SK-N-SH (cell line): Measurements from ENCODE around the gene SF3B5. TPM values are rescaled to one million over a fixed set of nuclear protein-coding genes. Genes with fewer than 3 reads are reported as not detected.
A peak's percentile ranks its signal among the peaks of the same experiment; 100 is the strongest.
"Not testable (repeated sequence)": the region's sequence is repeated elsewhere in the genome, so short reads cannot be mapped to it uniquely, and the experiment has no call there.

Source experiments
- CTCF ChIA-PET: fragments of 300-600, 350-600 bp; formaldehyde crosslinking; extraction: SDS; loops from one replicate; lab custom pipeline; 2021; lab: Yijun Ruan, JAX
- POLR2A ChIA-PET: fragments of 350-600 bp; sonication (Branson Sonifier 250); formaldehyde crosslinking; extraction: SDS; loops from one replicate; lab custom pipeline; 2020; ENCODE audit warnings: antibody characterized with exemption, inconsistent platforms; lab: Yijun Ruan, JAX
- DNase-seq: peaks from one replicate; pipeline ENCODE4 v3.0.0; 2012
- H2AFZ ChIP-seq: fragments of 200-600 bp; sonication (generic); 2 replicates; pipeline ENCODE4 v1.8.1; 2016; ENCODE audit warnings: antibody characterized with exemption, mild to moderate bottlenecking, low read depth
- H3F3A ChIP-seq: fragments of 200-600 bp; sonication (generic); replicated peaks from 2 replicates; pipeline ENCODE3; 2016; ENCODE audit warnings: antibody characterized with exemption, mild to moderate bottlenecking; ENCODE audit not compliant: insufficient read depth
- H3K27ac ChIP-seq, 2 experiments: fragments of 200-500 bp in 1 of 2; fragments of 200-600 bp in 1 of 2; sonication (Bioruptor generic) in 1 of 2; sonication (generic), shearing (Covaris generic) in 1 of 2; 2 replicates each; pipeline versions ENCODE4 v1.5.1 to v1.6.1; 2014 to 2016; ENCODE audit warnings: low read depth in 2 of 2, inconsistent platforms in 1 of 2, low read length in 1 of 2, mild to moderate bottlenecking in 1 of 2, mixed read lengths in 1 of 2
- H3K27me3 ChIP-seq: fragments of 200-600 bp; sonication (generic), shearing (Covaris generic); 2 replicates; pipeline ENCODE4 v1.6.1; 2016; ENCODE audit warnings: mixed run types; ENCODE audit not compliant: insufficient read depth
- H3K36me3 ChIP-seq, 2 experiments: fragments of 200-500 bp in 1 of 2; fragments of 200-600 bp in 1 of 2; sonication (Bioruptor generic) in 1 of 2; sonication (generic) in 1 of 2; replicated peaks in 1 of 2; 2 replicates each; pipeline versions ENCODE3 to v1.5.1; 2014 to 2016; ENCODE audit warnings: low read length in 1 of 2, mild to moderate bottlenecking in 1 of 2; ENCODE audit not compliant: insufficient read depth in 2 of 2, control insufficient read depth in 1 of 2
- H3K4me1 ChIP-seq, 2 experiments: fragments of 200-500 bp in 1 of 2; fragments of 200-600 bp in 1 of 2; sonication (Bioruptor generic) in 1 of 2; sonication (generic), shearing (Covaris generic) in 1 of 2; 2 replicates each; pipeline versions ENCODE4 v1.5.1 to v1.6.1; 2014 to 2016; ENCODE audit warnings: low read depth in 1 of 2, low read length in 1 of 2, mixed run types in 1 of 2; ENCODE audit not compliant: insufficient read depth in 2 of 2, control insufficient read depth in 1 of 2
- H3K4me2 ChIP-seq: fragments of 200-600 bp; sonication (generic), shearing (Covaris generic); 2 replicates; pipeline ENCODE4 v1.6.1; 2017; ENCODE audit warnings: mixed run types
- H3K4me3 ChIP-seq, 2 experiments: fragments of 200-500 bp in 1 of 2; fragments of 200-600 bp in 1 of 2; sonication (Bioruptor generic) in 1 of 2; sonication (generic), shearing (Covaris generic) in 1 of 2; 2 replicates each; pipeline versions ENCODE4 v1.5.1 to v1.8.1; 2014 to 2016; ENCODE audit warnings: low read depth in 2 of 2, inconsistent platforms in 1 of 2, low read length in 1 of 2, mild to moderate bottlenecking in 1 of 2, mixed read lengths in 1 of 2, moderate library complexity in 1 of 2
- H3K79me2 ChIP-seq: fragments of 200-600 bp; sonication (generic); 2 replicates; pipeline ENCODE4 v1.8.1; 2017; ENCODE audit warnings: mild to moderate bottlenecking; ENCODE audit not compliant: insufficient read depth
- H3K9ac ChIP-seq: fragments of 200-600 bp; sonication (generic); 2 replicates; pipeline ENCODE4 v1.6.1; 2017; ENCODE audit warnings: mixed run types
- H3K9me2 ChIP-seq: fragments of 200-600 bp; sonication (generic); 2 replicates; pipeline ENCODE4 v1.6.1; 2017; ENCODE audit warnings: mixed run types
- H3K9me3 ChIP-seq: fragments of 200-600 bp; sonication (generic); 2 replicates; pipeline ENCODE4 v1.6.1; 2017; ENCODE audit warnings: mixed run types, mild to moderate bottlenecking, moderate library complexity
- H4K20me1 ChIP-seq: fragments of 200-600 bp; sonication (generic); 2 replicates; pipeline ENCODE4 v1.6.1; 2017; ENCODE audit warnings: mild to moderate bottlenecking, mixed run types; ENCODE audit not compliant: insufficient read depth
- CHD2 ChIP-seq: fragments of 150-350 bp; IDR thresholded peaks from 2 replicates; pipeline ENCODE4 v1.6.1; 2018; ENCODE audit warnings: low read length; ENCODE audit not compliant: partially characterized antibody
- ELF1 ChIP-seq: IDR thresholded peaks from 2 replicates; pipeline ENCODE4 v1.4.0; 2012
- FOSL2 ChIP-seq: IDR thresholded peaks from 2 replicates; pipeline ENCODE4 v1.4.0; 2012; ENCODE audit warnings: low read depth, mild to moderate bottlenecking, moderate library complexity, borderline replicate concordance
- GATA2 ChIP-seq: sonication (generic); formaldehyde crosslinking; IDR thresholded peaks from 2 replicates; pipeline ENCODE4 v1.5.0; 2020; ENCODE audit warnings: mild to moderate bottlenecking, missing genetic modification reagents
- JUND ChIP-seq: IDR thresholded peaks from 2 replicates; pipeline ENCODE4 v1.4.0; 2012
- MEF2A ChIP-seq: IDR thresholded peaks from 2 replicates; pipeline ENCODE4 v1.4.0; 2012; ENCODE audit warnings: low read depth, borderline replicate concordance
- MXI1 ChIP-seq: IDR thresholded peaks from 2 replicates; pipeline ENCODE4 v1.6.1; 2012; ENCODE audit warnings: mild to moderate bottlenecking, low read depth, low read length, improper control_type of control experiment
- NFIC ChIP-seq: IDR thresholded peaks from 2 replicates; pipeline ENCODE4 v1.4.0; 2012; ENCODE audit warnings: borderline replicate concordance
- POLR2AphosphoS5 ChIP-seq: IDR thresholded peaks from 2 replicates; pipeline ENCODE4 v1.6.1; 2012; ENCODE audit warnings: low read depth, low read length
- RAD21 ChIP-seq: IDR thresholded peaks from 2 replicates; pipeline ENCODE4 v1.6.1; 2012; ENCODE audit warnings: mild to moderate bottlenecking, low read length
- RXRA ChIP-seq: IDR thresholded peaks from 2 replicates; pipeline ENCODE4 v1.4.0; 2012; ENCODE audit warnings: low read depth, mild to moderate bottlenecking, borderline replicate concordance
- SIN3A ChIP-seq: IDR thresholded peaks from 2 replicates; pipeline ENCODE4 v1.6.1; 2012; ENCODE audit warnings: low read depth, mild to moderate bottlenecking, low read length, moderate library complexity, borderline replicate concordance
- SMC3 ChIP-seq: IDR thresholded peaks from 2 replicates; pipeline ENCODE4 v1.6.1; 2012; ENCODE audit warnings: low read depth, low read length, improper control_type of control experiment
- TAF1 ChIP-seq: IDR thresholded peaks from 2 replicates; pipeline ENCODE4 v1.6.1; 2012; ENCODE audit warnings: low read depth, mild to moderate bottlenecking, low read length, moderate library complexity, borderline replicate concordance
- WGBS: methylation state at CpG from one replicate; pipeline ENCODE4 v1.1.6; 2017; ENCODE audit warnings: low lambda C conversion rate; 5-methylcytosine and 5-hydroxymethylcytosine counted together
- polyA plus RNA-seq, 3 experiments: library from polyadenylated mRNA; depleted of rRNA; stranded (reverse); fragments of >200 nt; gene quantifications; 2 replicates each; pipeline ENCODE4 v1.2.3, GENCODE V29; 2012
- TF ChIP-seq, protein P1 (sequence below): fragments of 150-350 bp; IDR thresholded peaks from 2 replicates; pipeline ENCODE4 v1.6.1; 2017; ENCODE audit warnings: antibody characterized with exemption, low read length, low read depth, borderline replicate concordance
- TF ChIP-seq, protein P2 (sequence below): fragments of 150-350 bp; IDR thresholded peaks from 2 replicates; pipeline ENCODE4 v1.6.1; 2016; ENCODE audit warnings: mild to moderate bottlenecking, low read depth, low read length
- TF ChIP-seq, protein P3 (sequence below): fragments of 200-600 bp; sonication (generic); IDR thresholded peaks from 2 replicates; pipeline ENCODE4 v1.6.1; 2017; ENCODE audit warnings: antibody characterized with exemption, mild to moderate bottlenecking, moderate library complexity

The SF3B5 gene
- polyA plus RNA-seq, 1 of the 3 experiments (the other 2 are of a cell fraction): 316 TPM

DNA sequence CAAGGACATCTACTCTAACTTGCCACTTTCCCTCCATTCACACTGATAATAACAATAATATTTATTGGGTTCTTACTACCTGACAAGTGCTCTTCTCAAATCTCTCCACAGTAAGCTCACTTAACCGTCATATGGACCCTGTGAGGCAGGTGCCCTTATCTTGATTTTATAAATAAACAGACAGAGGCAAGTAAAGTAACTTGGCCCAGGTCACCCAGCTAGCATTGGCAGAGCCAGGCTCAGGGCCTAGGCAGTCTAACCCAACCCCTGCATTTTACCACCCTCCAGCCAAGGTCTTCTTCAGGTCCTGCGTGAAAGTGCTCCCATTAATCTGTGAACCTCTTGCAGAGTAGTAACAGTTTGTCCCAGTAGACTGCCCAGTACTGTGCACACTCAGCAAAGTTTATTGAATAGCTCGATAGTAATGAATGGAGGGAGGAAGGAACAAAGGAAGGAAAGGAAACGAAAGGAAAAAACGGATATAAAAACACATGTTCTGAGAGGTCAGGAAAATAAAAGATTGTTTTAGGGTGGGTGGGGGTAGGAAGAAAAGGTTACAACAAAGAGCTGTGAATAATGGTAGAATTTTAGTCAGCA, 38.0 kb upstream of the SF3B5 start:
- Histone ChIP-seq H3F3A (peaks cover 12% of the 10 kb centered on the region), H3K79me2 (no peaks in the 10 kb centered on the region), H3K9me3 (no peaks in the 10 kb centered on the region), H2AFZ (no peak overlapping the region), H4K20me1 (no peaks in the 10 kb centered on the region), H3K36me3 (no peaks in the 10 kb centered on the region)
- POLR2A ChIA-PET: no interaction called here
- TF ChIP-seq POLR2AphosphoS5: no peak
- TF ChIP-seq, all 33 proteins: peak for 0
- Histone ChIP-seq H3K4me2 (no peak overlapping the region), H3K27ac (no peak overlapping the region), H3K27me3 (no peaks in the 10 kb centered on the region; the same call in 1 of the 2 replicates), H3K4me3 (no peak overlapping the region), H3K4me1 (peaks cover 0 to 5% of the 10 kb centered on the region in 2 experiments; a peak in 1 of 4 replicates), H3K9ac (no peak overlapping the region), H3K9me2 (no peaks in the 10 kb centered on the region)
- CTCF ChIA-PET: interaction anchor here (0.7 kb wide), 1 partner anchor 9 kb away, joined by 3 read pairs; no protein-coding TSS in a partner anchor
- no peak for DNase-seq
- 32% methylated on average over 5 of the region's 5 CpGs for WGBS

DNA sequence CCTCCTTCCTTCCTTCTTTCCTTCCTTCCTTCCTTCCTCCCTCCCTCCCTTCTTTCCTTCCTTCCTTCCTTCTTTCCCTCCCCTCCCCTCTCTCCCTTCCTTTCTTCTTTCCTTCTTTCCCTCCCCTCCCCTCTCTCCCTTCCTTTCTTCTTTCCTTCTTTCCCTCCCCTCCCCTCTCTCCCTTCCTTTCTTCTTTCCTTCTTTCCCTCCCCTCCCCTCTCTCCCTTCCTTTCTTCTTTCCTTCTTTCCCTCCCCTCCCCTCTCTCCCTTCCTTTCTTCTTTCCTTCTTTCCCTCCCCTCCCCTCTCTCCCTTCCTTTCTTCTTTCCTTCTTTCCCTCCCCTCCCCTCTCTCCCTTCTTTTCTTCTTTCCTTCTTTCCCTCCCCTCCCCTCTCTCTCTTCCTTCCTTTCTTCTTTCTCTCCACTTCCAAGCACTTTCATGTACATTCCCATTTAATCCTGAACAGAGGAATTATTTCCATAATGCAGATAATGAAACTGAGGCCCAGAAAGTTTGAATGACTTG, 36.9 kb upstream of the SF3B5 start:
- H3K36me3 ChIP-seq, H3K9me2 ChIP-seq, H3K4me1 ChIP-seq, CTCF ChIA-PET, POLR2A ChIA-PET, H3K4me3 ChIP-seq, H3K27me3 ChIP-seq, H3K4me2 ChIP-seq, DNase-seq, H3K9me3 ChIP-seq, H3K27ac ChIP-seq, H2AFZ ChIP-seq, H4K20me1 ChIP-seq, H3K9ac ChIP-seq, H3K79me2 ChIP-seq: not testable (repeated sequence)
- peaks cover 12% of the 10 kb centered on the region for H3F3A ChIP-seq

DNA sequence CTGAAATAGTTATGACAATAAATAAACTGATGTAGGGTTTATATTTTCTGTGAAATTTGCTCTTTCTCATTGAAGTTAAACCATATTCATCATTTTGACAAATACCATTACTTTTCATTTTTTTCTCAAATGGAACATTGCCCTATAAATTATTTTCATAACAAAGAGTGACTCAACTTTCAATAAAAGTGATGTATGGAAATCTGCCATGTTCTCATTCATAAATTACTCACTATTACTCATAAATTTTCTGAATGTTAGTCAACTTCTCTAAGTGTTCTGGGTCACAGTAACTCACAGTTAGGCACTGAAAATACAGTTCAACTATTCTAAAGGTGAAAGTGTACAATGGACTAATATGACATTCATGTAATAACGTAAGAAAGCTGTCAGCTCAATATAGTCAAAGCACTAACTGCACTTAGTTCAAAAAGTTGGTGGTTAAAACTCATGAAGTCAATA, 35.9 kb upstream of the SF3B5 start:
- peak overlapping the region in 1 of 2 experiments; percentile 79; a peak in 2 of 4 replicates for H3K27ac ChIP-seq
- peak overlapping the region; percentile 84 for H3K4me2 ChIP-seq
- no peaks in the 10 kb centered on the region for H3K79me2 ChIP-seq
- H3K4me3 ChIP-seq: peak overlapping the region in 1 of 2 experiments; percentile 57; a peak in 2 of 4 replicates
- no peaks in the 10 kb centered on the region for H3K9me3 ChIP-seq
- peak overlapping the region; percentile 75 for H2AFZ ChIP-seq
- H3K27me3 ChIP-seq: no peaks in the 10 kb centered on the region; the same call in 1 of the 2 replicates
- ChIA-PET CTCF (no interaction called here), POLR2A (no interaction called here)
- no peak for DNase-seq
- H3K4me1 ChIP-seq: peaks cover 0 to 5% of the 10 kb centered on the region in 2 experiments; a peak in 1 of 4 replicates
- peaks cover 12% of the 10 kb centered on the region for H3F3A ChIP-seq
- H4K20me1 ChIP-seq: no peaks in the 10 kb centered on the region
- 12% methylated on average over 1 of the region's 1 CpG for WGBS
- no peaks in the 10 kb centered on the region for H3K36me3 ChIP-seq
- H3K9ac ChIP-seq: peak overlapping the region; percentile 29; the same call in 1 of the 2 replicates
- H3K9me2 ChIP-seq: no peaks in the 10 kb centered on the region
- TF ChIP-seq JUND (peak; percentile 88), CHD2 (no peak), RXRA (no peak), SMC3 (no peak), SIN3A (no peak), GATA2 (CRISPR knock-in tag) (no peak), TAF1 (no peak), ELF1 (no peak), MXI1 (no peak), RAD21 (no peak), FOSL2 (peak; percentile 90), MEF2A (no peak), NFIC (peak; percentile 46; the same call in 1 of the 2 replicates)
- TF ChIP-seq, protein P1, sequence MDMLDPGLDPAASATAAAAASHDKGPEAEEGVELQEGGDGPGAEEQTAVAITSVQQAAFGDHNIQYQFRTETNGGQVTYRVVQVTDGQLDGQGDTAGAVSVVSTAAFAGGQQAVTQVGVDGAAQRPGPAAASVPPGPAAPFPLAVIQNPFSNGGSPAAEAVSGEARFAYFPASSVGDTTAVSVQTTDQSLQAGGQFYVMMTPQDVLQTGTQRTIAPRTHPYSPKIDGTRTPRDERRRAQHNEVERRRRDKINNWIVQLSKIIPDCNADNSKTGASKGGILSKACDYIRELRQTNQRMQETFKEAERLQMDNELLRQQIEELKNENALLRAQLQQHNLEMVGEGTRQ: no peak
- TF ChIP-seq, protein P2, sequence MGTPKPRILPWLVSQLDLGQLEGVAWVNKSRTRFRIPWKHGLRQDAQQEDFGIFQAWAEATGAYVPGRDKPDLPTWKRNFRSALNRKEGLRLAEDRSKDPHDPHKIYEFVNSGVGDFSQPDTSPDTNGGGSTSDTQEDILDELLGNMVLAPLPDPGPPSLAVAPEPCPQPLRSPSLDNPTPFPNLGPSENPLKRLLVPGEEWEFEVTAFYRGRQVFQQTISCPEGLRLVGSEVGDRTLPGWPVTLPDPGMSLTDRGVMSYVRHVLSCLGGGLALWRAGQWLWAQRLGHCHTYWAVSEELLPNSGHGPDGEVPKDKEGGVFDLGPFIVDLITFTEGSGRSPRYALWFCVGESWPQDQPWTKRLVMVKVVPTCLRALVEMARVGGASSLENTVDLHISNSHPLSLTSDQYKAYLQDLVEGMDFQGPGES: no peak
- TF ChIP-seq, protein P3, sequence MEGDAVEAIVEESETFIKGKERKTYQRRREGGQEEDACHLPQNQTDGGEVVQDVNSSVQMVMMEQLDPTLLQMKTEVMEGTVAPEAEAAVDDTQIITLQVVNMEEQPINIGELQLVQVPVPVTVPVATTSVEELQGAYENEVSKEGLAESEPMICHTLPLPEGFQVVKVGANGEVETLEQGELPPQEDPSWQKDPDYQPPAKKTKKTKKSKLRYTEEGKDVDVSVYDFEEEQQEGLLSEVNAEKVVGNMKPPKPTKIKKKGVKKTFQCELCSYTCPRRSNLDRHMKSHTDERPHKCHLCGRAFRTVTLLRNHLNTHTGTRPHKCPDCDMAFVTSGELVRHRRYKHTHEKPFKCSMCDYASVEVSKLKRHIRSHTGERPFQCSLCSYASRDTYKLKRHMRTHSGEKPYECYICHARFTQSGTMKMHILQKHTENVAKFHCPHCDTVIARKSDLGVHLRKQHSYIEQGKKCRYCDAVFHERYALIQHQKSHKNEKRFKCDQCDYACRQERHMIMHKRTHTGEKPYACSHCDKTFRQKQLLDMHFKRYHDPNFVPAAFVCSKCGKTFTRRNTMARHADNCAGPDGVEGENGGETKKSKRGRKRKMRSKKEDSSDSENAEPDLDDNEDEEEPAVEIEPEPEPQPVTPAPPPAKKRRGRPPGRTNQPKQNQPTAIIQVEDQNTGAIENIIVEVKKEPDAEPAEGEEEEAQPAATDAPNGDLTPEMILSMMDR: no peak
